ENCODE measurements around the gene VASH1. TPM values are rescaled to one million over a fixed set of nuclear protein-coding genes. Genes with fewer than 3 reads are reported as not detected.

VASH1 gene
- total RNA-seq, 2 donors from 2014 or later = 10.3 to 19.8 TPM

- WGBS, 2 experiments (ENCODE audit: insufficient coverage in 1 of 2, insufficient read length in 1 of 2) = 83 to 94% methylated on average over 2 of the region's 2 CpGs
- no peak for TF ChIP-seq CTCF (conservative IDR thresholded peaks at IDR 0.05)
- Mint-ChIP-seq H3K9me3 (no peaks in the 10 kb centered on the region), H3K27ac (no peak overlapping the region), H3K36me3 (ENCODE audit: low read depth) (peaks cover 47% of the 10 kb centered on the region), H3K4me1 (peaks cover 2% of the 10 kb centered on the region), H3K4me3 (no peak overlapping the region), H3K27me3 (ENCODE audit: insufficient read depth) (no peaks in the 10 kb centered on the region)
- no peaks in the 10 kb centered on the region for H3K27me3 ChIP-seq (ENCODE audit: control insufficient read depth, insufficient read depth, low read length, poor library complexity, severe bottlenecking)
- H3K4me1 ChIP-seq (ENCODE audit: control insufficient read depth, insufficient read depth, low read length) = no peaks in the 10 kb centered on the region
- DNase-seq = no peak
- H3K36me3 ChIP-seq (ENCODE audit: control insufficient read depth, insufficient read depth, low read length) = peaks cover 55% of the 10 kb centered on the region
- H3K27ac ChIP-seq (ENCODE audit: low read depth, low read length) = no peak overlapping the region
- no peak overlapping the region for H3K9ac ChIP-seq (ENCODE audit: extremely low read depth, low read length, poor library complexity, severe bottlenecking)
- no peak overlapping the region for H3K4me3 ChIP-seq (ENCODE audit: low read length)
- no peaks in the 10 kb centered on the region for H3K9me3 ChIP-seq (ENCODE audit: control insufficient read depth, low read length)
These were observed 25.3 kb downstream of the VASH1 start for GRCh38 chr14:76786601-76787000.

- 94% methylated on average over 2 of the region's 2 CpGs; no CpG with 5 or more reads in 1 of the 2 experiments for WGBS, 2 experiments (ENCODE audit: insufficient coverage in 1 of 2, insufficient read length in 1 of 2)
- Mint-ChIP-seq H3K4me1 (no peaks in the 10 kb centered on the region), H3K9me3 (peaks cover 6% of the 10 kb centered on the region), H3K27ac (no peak overlapping the region), H3K36me3 (ENCODE audit: low read depth) (peaks cover 64% of the 10 kb centered on the region), H3K4me3 (no peak overlapping the region), H3K27me3 (ENCODE audit: insufficient read depth) (no peaks in the 10 kb centered on the region)
- no peak overlapping the region for H3K27ac ChIP-seq (ENCODE audit: low read depth, low read length)
- H3K9me3 ChIP-seq (ENCODE audit: control insufficient read depth, low read length) = peaks cover 5% of the 10 kb centered on the region
- TF ChIP-seq CTCF (conservative IDR thresholded peaks at IDR 0.05) = no peak
- no peaks in the 10 kb centered on the region for H3K4me1 ChIP-seq (ENCODE audit: control insufficient read depth, insufficient read depth, low read length)
- no peak for DNase-seq
- no peak overlapping the region for H3K9ac ChIP-seq (ENCODE audit: extremely low read depth, low read length, poor library complexity, severe bottlenecking)
- peaks cover 62% of the 10 kb centered on the region for H3K36me3 ChIP-seq (ENCODE audit: control insufficient read depth, insufficient read depth, low read length)
- no peaks in the 10 kb centered on the region for H3K27me3 ChIP-seq (ENCODE audit: control insufficient read depth, insufficient read depth, low read length, poor library complexity, severe bottlenecking)
- no peak overlapping the region for H3K4me3 ChIP-seq (ENCODE audit: low read length)
These were observed 31.2 kb downstream of the VASH1 start for GRCh38 chr14:76792422-76792821.

- H3K36me3 ChIP-seq (ENCODE audit: control insufficient read depth, insufficient read depth, low read length) = peaks cover 55% of the 10 kb centered on the region
- Mint-ChIP-seq H3K27me3 (ENCODE audit: insufficient read depth) (no peaks in the 10 kb centered on the region), H3K4me3 (no peak overlapping the region), H3K4me1 (no peaks in the 10 kb centered on the region), H3K36me3 (ENCODE audit: low read depth) (peaks cover 73% of the 10 kb centered on the region), H3K27ac (no peak overlapping the region), H3K9me3 (peaks cover 6% of the 10 kb centered on the region)
- DNase-seq = no peak
- H3K4me3 ChIP-seq (ENCODE audit: low read length) = no peak overlapping the region
- no peak overlapping the region for H3K27ac ChIP-seq (ENCODE audit: low read depth, low read length)
- peaks cover 5% of the 10 kb centered on the region for H3K9me3 ChIP-seq (ENCODE audit: control insufficient read depth, low read length)
- no peaks in the 10 kb centered on the region for H3K27me3 ChIP-seq (ENCODE audit: control insufficient read depth, insufficient read depth, low read length, poor library complexity, severe bottlenecking)
- TF ChIP-seq CTCF (conservative IDR thresholded peaks at IDR 0.05) = no peak
- no peak overlapping the region for H3K9ac ChIP-seq (ENCODE audit: extremely low read depth, low read length, poor library complexity, severe bottlenecking)
- 90 to 100% methylated on average over 1 to 4 of the region's 4 CpGs for WGBS, 2 experiments (ENCODE audit: insufficient coverage in 1 of 2, insufficient read length in 1 of 2)
- H3K4me1 ChIP-seq (ENCODE audit: control insufficient read depth, insufficient read depth, low read length) = no peaks in the 10 kb centered on the region
These were observed 32.1 kb downstream of the VASH1 start for GRCh38 chr14:76793324-76793723.
